ENCODE data around the gene ASH1L.
"Not testable (repeated sequence)": the region's sequence is repeated elsewhere in the genome, so short reads cannot be mapped to it uniquely, and the experiment has no call there.

ASH1L gene

DNA sequence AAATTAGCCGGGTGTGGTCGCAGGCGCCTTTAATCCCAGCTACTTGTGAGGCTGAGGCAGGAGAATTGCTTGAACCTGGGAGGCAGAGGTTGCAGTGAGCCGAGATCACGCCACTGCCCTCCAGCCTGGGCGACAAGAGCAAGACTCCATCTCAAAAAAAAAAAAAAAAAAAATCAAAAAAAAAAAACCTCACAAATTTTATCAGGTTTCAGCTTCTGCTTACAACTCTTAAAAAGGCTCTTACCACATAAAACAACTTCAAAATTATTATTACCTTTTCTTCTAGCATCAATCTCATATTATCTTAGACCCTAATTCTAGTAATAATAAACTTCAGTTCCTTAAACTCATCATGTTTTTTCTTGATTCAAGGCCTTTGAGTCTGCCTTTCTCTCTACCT, 120.2 kb downstream of the ASH1L start:
- not testable (repeated sequence) for H3K79me2 ChIP-seq (ENCODE audit: control insufficient read depth, insufficient read depth, low read length, unreplicated experiment); H2AFZ ChIP-seq (ENCODE audit: low read length, unreplicated experiment)

DNA sequence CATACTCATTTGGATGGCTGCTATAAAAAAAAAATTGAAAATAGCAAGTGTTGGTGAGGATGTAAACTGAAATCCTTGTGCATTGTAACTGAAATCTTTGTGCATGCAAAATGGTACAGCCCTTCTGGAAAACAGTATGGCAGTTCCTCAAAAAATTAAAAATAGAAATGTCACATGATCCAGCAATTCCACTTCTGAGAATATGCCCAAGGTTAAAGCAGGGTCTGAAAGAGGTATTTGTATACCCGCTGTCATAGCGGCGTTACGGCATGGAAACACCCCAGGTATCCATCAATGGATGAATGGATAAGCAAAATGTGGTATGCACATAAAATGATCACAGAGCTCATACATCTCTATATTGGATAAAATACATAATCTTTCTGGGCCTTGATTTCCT, 125.2 kb downstream of the ASH1L start:
- peaks cover 7% of the 10 kb centered on the region for H3K79me2 ChIP-seq (ENCODE audit: control insufficient read depth, insufficient read depth, low read length, unreplicated experiment)
- peaks cover 5% of the 10 kb centered on the region for H3K36me3 ChIP-seq (ENCODE audit: insufficient read depth, low read length)
- no peak overlapping the region for H3K4me3 ChIP-seq (ENCODE audit: low read depth, low read length)
- H3K27ac ChIP-seq (ENCODE audit: low read depth, low read length), result no peak overlapping the region
- H3K4me1 ChIP-seq (ENCODE audit: control insufficient read depth, insufficient read depth, low read length, unreplicated experiment), result peaks cover 4% of the 10 kb centered on the region
- no peak overlapping the region for H2AFZ ChIP-seq (ENCODE audit: low read length, unreplicated experiment)
- no peaks in the 10 kb centered on the region for H3K27me3 ChIP-seq (ENCODE audit: insufficient read depth, low read length)

More for the DNA sequence above, 120.2 kb downstream of the ASH1L start:
- not testable (repeated sequence) for H3K27ac ChIP-seq (ENCODE audit: low read depth, low read length); H3K4me3 ChIP-seq (ENCODE audit: low read depth, low read length); H3K27me3 ChIP-seq (ENCODE audit: insufficient read depth, low read length); H3K36me3 ChIP-seq (ENCODE audit: insufficient read depth, low read length); H3K4me1 ChIP-seq (ENCODE audit: control insufficient read depth, insufficient read depth, low read length, unreplicated experiment)

DNA sequence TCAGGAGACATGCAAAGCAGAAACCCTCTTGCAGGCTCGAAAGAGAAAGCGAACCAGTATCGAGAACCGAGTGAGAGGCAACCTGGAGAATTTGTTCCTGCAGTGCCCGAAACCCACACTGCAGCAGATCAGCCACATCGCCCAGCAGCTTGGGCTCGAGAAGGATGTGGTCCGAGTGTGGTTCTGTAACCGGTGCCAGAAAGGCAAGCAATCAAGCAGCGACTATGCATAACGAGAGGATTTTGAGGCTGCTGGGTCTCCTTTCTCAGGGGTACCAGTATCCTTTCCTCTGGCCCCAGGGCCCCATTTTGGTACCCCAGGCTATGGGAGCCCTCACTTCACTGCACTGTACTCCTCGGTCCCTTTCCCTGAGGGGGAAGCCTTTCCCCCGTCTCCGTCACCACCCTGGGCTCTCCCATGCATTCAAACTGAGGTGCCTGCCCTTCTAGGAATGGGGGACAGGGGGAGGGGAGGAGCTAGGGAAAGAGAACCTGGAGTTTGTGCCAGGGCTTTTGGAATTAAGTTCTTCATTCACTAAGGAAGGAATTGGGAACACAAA, 128.7 kb downstream of the ASH1L start:
- not testable (repeated sequence) for H3K27ac ChIP-seq (ENCODE audit: low read depth, low read length); H3K36me3 ChIP-seq (ENCODE audit: insufficient read depth, low read length); H2AFZ ChIP-seq (ENCODE audit: low read length, unreplicated experiment); H3K4me1 ChIP-seq (ENCODE audit: control insufficient read depth, insufficient read depth, low read length, unreplicated experiment); H3K4me3 ChIP-seq (ENCODE audit: low read depth, low read length); H3K27me3 ChIP-seq (ENCODE audit: insufficient read depth, low read length)
- peaks cover 11% of the 10 kb centered on the region for H3K79me2 ChIP-seq (ENCODE audit: control insufficient read depth, insufficient read depth, low read length, unreplicated experiment)

DNA sequence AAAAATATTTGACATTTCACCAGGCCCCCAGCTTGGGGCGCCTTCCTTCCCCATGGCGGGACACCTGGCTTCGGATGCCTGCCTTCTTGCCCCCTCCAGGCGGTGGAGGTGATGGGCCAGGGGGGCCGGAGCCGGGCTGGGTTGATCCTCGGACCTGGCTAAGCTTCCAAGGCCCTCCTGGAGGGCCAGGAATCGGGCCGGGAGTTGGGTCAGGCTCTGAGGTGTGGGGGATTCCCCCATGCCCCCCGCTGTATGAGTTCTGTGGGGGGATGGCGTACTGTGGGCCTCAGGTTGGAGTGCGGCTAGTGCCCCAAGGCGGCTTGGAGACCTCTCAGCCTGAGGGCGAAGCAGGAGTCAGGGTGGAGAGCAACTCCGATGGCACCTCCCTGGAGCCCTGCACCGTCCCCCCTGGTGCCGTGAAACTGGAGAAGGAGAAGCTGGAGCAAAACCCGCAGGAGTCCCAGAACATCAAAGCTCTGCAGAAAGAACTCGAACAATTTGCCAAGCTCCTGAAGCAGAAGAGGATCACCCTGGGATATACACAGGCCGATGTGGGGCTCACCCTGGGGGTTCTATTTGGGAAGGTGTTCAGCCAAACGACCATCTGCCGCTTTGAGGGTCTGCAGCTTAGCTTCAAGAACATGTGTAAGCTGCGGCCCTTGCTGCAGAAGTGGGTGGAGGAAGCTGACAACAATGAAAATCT, 129.3 kb downstream of the ASH1L start:
- H3K36me3 ChIP-seq (ENCODE audit: insufficient read depth, low read length); H2AFZ ChIP-seq (ENCODE audit: low read length, unreplicated experiment); H3K4me1 ChIP-seq (ENCODE audit: control insufficient read depth, insufficient read depth, low read length, unreplicated experiment); H3K4me3 ChIP-seq (ENCODE audit: low read depth, low read length); H3K27ac ChIP-seq (ENCODE audit: low read depth, low read length); H3K27me3 ChIP-seq (ENCODE audit: insufficient read depth, low read length): not testable (repeated sequence)
- H3K79me2 ChIP-seq (ENCODE audit: control insufficient read depth, insufficient read depth, low read length, unreplicated experiment), result peaks cover 11% of the 10 kb centered on the region

DNA sequence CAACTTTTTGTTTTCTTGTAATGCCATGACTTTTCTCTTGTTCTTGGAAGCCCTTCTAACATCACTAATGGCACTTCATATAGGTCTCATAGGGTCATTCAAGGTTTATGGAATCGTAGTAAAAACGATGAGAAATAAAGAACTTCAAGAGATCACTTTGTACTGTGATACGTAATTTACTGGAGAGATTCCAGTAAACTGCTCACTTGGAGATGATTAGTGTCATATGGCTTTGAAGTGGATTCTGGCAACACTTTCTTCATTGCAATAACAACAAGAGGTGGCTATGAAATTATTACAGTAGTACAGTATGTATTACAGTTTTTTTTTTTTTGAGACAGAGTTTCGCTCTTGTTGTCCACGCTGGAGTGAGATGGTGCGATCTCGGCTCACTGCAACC, 138.5 kb downstream of the ASH1L start:
- peaks cover 2% of the 10 kb centered on the region; the same call in 1 of the 2 replicates for H3K36me3 ChIP-seq (ENCODE audit: insufficient read depth, low read length)
- no peak overlapping the region for H2AFZ ChIP-seq (ENCODE audit: low read length, unreplicated experiment)
- H3K27ac ChIP-seq (ENCODE audit: low read depth, low read length), result no peak overlapping the region

DNA sequence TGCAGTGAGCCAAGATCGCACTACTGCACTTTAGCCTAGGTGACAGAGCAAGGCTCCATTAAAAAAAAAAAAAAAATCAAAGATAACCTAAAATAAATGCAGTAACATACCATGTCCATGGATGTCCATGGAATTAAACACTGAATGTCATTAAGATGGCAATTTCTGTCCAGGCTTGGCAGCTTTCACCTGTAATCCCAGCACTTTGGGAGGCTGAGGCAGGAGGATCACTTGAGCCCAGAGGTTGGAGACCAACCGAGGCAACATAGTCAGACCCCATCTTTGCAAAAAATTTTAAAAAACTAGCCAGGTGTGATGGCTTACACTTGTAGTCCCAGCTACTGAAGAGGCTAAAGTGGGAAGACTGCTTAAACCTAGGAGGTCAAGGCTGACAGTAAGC, 141.8 kb downstream of the ASH1L start:
- no peaks in the 10 kb centered on the region for H3K79me2 ChIP-seq (ENCODE audit: control insufficient read depth, insufficient read depth, low read length, unreplicated experiment)
- H3K27me3 ChIP-seq (ENCODE audit: insufficient read depth, low read length), result no peaks in the 10 kb centered on the region
- peaks cover 7% of the 10 kb centered on the region for H3K4me1 ChIP-seq (ENCODE audit: control insufficient read depth, insufficient read depth, low read length, unreplicated experiment)
- no peak overlapping the region for H3K27ac ChIP-seq (ENCODE audit: low read depth, low read length)
- H3K36me3 ChIP-seq (ENCODE audit: insufficient read depth, low read length), result no peaks in the 10 kb centered on the region
- H2AFZ ChIP-seq (ENCODE audit: low read length, unreplicated experiment), result no peak overlapping the region
- no peak overlapping the region for H3K4me3 ChIP-seq (ENCODE audit: low read depth, low read length)

More for the DNA sequence above, 138.5 kb downstream of the ASH1L start:
- H3K4me1 ChIP-seq (ENCODE audit: control insufficient read depth, insufficient read depth, low read length, unreplicated experiment), result peaks cover 7% of the 10 kb centered on the region
- H3K79me2 ChIP-seq (ENCODE audit: control insufficient read depth, insufficient read depth, low read length, unreplicated experiment), result peaks cover 5% of the 10 kb centered on the region
- H3K4me3 ChIP-seq (ENCODE audit: low read depth, low read length), result no peak overlapping the region
- H3K27me3 ChIP-seq (ENCODE audit: insufficient read depth, low read length), result no peaks in the 10 kb centered on the region

DNA sequence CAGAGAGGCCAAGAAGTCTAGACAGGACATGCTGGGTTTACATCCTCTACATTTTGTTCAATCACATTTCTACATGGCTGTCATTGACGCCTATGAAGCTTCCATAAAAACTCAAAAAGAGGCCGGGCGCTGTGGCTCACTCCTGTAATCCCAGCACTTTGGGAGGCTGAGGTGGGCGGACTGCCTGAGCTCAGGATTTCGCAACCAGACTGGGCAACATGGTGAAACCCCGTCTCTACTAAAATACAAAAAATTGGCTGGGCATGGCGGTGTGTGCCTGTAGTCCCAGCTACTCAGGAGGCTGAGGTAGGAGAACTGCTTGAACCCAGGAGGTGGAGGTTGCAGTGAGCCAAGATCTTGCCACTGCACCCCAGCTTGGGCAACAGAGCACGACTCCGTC, 150.8 kb downstream of the ASH1L start:
- not testable (repeated sequence) for H3K79me2 ChIP-seq (ENCODE audit: control insufficient read depth, insufficient read depth, low read length, unreplicated experiment); H2AFZ ChIP-seq (ENCODE audit: low read length, unreplicated experiment); H3K27me3 ChIP-seq (ENCODE audit: insufficient read depth, low read length); H3K27ac ChIP-seq (ENCODE audit: low read depth, low read length); H3K4me1 ChIP-seq (ENCODE audit: control insufficient read depth, insufficient read depth, low read length, unreplicated experiment); H3K4me3 ChIP-seq (ENCODE audit: low read depth, low read length)
- peaks cover 24% of the 10 kb centered on the region for H3K36me3 ChIP-seq (ENCODE audit: insufficient read depth, low read length)

DNA sequence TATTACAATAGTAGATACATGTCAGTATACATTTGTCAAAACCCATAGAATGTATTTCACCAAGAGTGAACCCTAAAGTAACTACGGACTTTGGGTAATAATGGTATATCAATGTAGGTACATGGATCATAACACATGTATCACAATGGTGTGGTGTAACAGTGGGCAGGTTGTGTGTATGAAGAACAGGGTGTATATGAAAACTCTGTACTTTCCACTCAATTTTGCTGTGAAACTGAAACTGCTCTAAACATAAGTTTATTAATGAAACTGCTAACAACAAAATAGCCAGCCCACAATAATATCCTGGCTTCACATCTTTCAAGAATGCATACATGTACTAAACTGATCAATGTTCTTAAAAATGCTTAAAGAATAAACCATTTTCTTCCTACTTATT, 151.7 kb downstream of the ASH1L start:
- Histone ChIP-seq H2AFZ (ENCODE audit: low read length, unreplicated experiment) (no peak overlapping the region), H3K4me3 (ENCODE audit: low read depth, low read length) (no peak overlapping the region), H3K36me3 (ENCODE audit: insufficient read depth, low read length) (peaks cover 24% of the 10 kb centered on the region)

DNA sequence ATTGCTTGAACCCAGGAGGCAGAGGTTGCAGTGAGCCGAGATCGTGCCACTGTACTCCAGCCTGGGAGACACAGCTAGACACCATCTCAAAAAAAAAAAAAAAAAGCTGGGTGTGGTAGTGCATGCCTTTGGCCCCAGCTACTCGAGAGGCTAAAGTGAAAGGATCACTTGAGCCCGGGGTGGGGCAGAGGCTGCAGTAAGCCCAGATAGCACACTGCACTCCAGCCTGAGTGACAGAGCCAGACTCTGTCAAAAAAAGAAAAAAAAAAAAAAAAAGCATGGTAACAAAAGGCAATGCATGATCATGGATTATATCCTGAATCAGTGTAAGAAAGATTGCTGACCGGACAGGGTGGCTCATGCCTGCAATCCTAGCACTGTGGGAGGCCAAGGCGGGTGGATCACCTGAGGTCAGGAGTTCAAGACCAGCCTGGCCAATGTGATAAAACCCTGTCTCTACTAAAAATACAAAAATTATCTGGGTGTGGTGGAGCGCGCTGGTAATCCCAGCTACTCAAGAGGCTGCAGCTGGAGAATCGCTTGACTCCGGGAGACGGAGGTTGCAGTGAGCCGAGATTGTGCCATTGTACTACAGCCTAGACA, 165.6 kb downstream of the ASH1L start:
- no peaks in the 10 kb centered on the region for H3K27me3 ChIP-seq (ENCODE audit: insufficient read depth, low read length)
- peaks cover 19% of the 10 kb centered on the region for H3K36me3 ChIP-seq (ENCODE audit: insufficient read depth, low read length)
- peaks cover 6% of the 10 kb centered on the region for H3K4me1 ChIP-seq (ENCODE audit: control insufficient read depth, insufficient read depth, low read length, unreplicated experiment)
- no peak overlapping the region for H2AFZ ChIP-seq (ENCODE audit: low read length, unreplicated experiment)
- H3K4me3 ChIP-seq (ENCODE audit: low read depth, low read length), result no peak overlapping the region
- H3K27ac ChIP-seq (ENCODE audit: low read depth, low read length), result no peak overlapping the region
- H3K79me2 ChIP-seq (ENCODE audit: control insufficient read depth, insufficient read depth, low read length, unreplicated experiment), result no peaks in the 10 kb centered on the region

More for the DNA sequence above, 151.7 kb downstream of the ASH1L start:
- Histone ChIP-seq H3K27ac (ENCODE audit: low read depth, low read length) (no peak overlapping the region), H3K4me1 (ENCODE audit: control insufficient read depth, insufficient read depth, low read length, unreplicated experiment) (no peaks in the 10 kb centered on the region), H3K27me3 (ENCODE audit: insufficient read depth, low read length) (no peaks in the 10 kb centered on the region), H3K79me2 (ENCODE audit: control insufficient read depth, insufficient read depth, low read length, unreplicated experiment) (no peaks in the 10 kb centered on the region)

DNA sequence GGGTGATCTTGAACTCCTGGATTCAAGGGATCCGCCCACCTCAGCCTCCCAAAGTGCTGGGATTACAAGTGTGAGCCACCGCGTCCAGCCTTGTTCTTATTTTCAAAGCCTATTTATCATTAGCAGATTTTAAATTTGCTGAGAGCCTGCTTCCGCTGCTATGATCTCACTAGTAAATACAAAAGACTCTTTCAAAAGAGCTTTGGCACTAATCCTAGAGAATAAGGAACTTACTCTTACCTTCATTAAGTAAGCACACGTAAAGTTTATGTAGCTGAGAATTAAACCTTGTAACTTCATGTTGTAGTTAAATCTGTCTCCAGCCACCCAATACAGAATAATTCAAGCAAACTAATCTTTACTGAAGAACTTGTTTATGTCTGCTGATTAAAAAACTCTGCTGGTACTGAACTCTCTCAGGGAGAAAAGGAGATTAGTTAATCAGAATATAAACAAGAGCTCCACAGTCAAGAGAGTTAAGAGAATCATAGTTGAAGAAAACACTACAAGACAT, 169.6 kb downstream of the ASH1L start:
- Histone ChIP-seq H2AFZ (ENCODE audit: low read length, unreplicated experiment) (no peak overlapping the region), H3K79me2 (ENCODE audit: control insufficient read depth, insufficient read depth, low read length, unreplicated experiment) (no peaks in the 10 kb centered on the region), H3K36me3 (ENCODE audit: insufficient read depth, low read length) (peaks cover 31% of the 10 kb centered on the region), H3K4me1 (ENCODE audit: control insufficient read depth, insufficient read depth, low read length, unreplicated experiment) (peaks cover 10% of the 10 kb centered on the region), H3K27ac (ENCODE audit: low read depth, low read length) (no peak overlapping the region), H3K27me3 (ENCODE audit: insufficient read depth, low read length) (no peaks in the 10 kb centered on the region), H3K4me3 (ENCODE audit: low read depth, low read length) (no peak overlapping the region)

DNA sequence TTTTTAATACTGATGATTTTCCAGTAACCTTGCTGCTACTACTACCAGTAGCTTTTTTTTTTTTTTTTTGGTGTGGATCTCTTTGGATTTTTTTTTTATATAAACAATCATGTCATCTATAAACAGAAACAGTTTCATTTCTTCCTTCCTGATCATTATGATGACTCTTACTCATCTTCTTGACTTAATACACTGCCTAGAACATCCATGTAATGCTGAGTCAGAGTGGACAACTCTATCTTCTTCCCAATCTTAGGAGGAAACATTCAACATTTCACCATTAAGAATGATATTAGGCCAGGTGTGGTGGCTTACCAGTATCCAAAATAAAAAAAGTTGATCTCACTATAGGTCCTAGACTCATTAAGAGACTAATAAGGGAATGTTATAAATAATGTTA, 172.8 kb downstream of the ASH1L start:
- peaks cover 10% of the 10 kb centered on the region for H3K4me1 ChIP-seq (ENCODE audit: control insufficient read depth, insufficient read depth, low read length, unreplicated experiment)
- peaks cover 32% of the 10 kb centered on the region for H3K36me3 ChIP-seq (ENCODE audit: insufficient read depth, low read length)
- H3K27ac ChIP-seq (ENCODE audit: low read depth, low read length), result peak overlapping the region; percentile 85
- no peaks in the 10 kb centered on the region for H3K79me2 ChIP-seq (ENCODE audit: control insufficient read depth, insufficient read depth, low read length, unreplicated experiment)
- H3K4me3 ChIP-seq (ENCODE audit: low read depth, low read length), result peak overlapping the region; percentile 25; the same call in 1 of the 2 replicates
- no peak overlapping the region for H2AFZ ChIP-seq (ENCODE audit: low read length, unreplicated experiment)
- no peaks in the 10 kb centered on the region for H3K27me3 ChIP-seq (ENCODE audit: insufficient read depth, low read length)

Measured in ACC112 (cell line).